A549 (cell line): ENCODE results near the gene LYAR. TPM values are rescaled to one million over a fixed set of nuclear protein-coding genes. Genes with fewer than 3 reads are reported as not detected.

Experiments
- ATAC-seq, 2 experiments: fragments of 200-7000 bp in 1 of 2; fragments of >200 bp in 1 of 2; cut with Nextera tagmentation in 1 of 2; cut with Tn5 transposase in 1 of 2; 3 replicates each; pipeline versions ENCODE4 v1.8.0 to v1.9.1; 2018 to 2020; ENCODE audit warnings: mild to moderate bottlenecking in 1 of 2, moderate library complexity in 1 of 2
- CTCF ChIA-PET: fragments of 300-600 bp; sonication (Branson Sonifier 250); formaldehyde crosslinking; extraction: SDS; loops from one replicate; lab custom pipeline; 2021; ENCODE audit warnings: antibody characterized with exemption, inconsistent platforms; lab: Yijun Ruan, JAX
- POLR2A ChIA-PET: fragments of 350-600 bp; formaldehyde crosslinking; extraction: SDS; loops from one replicate; lab custom pipeline; 2021; ENCODE audit warnings: antibody characterized with exemption, inconsistent platforms; lab: Yijun Ruan, JAX
- DNase-seq, 2 experiments: peaks; one replicate each; pipeline versions ENCODE4 v3.0.0 to v3.0.0-alpha.2; 2011 to 2016; ENCODE audit warnings: low read depth in 1 of 2, low spot score in 1 of 2
- FAIRE-seq: peaks from 2 replicates; lab custom pipeline; 2011; peaks lifted over from hg19 to GRCh38; lab: Jason Lieb, UNC
- H3K27ac ChIP-seq, 2 experiments: fragments of >200 bp; sonication (Bioruptor Twin); formaldehyde crosslinking; 3 replicates each; pipeline ENCODE4 v1.5.1; 2016 to 2017
- H3K4me1 ChIP-seq: fragments of >200 bp; sonication (Bioruptor Twin); formaldehyde crosslinking; 3 replicates; pipeline ENCODE4 v1.6.1; 2016
- H3K4me2 ChIP-seq: fragments of >200 bp; sonication (Bioruptor Twin); formaldehyde crosslinking; 3 replicates; pipeline ENCODE4 v1.6.1; 2016
- H3K4me3 ChIP-seq: fragments of >200 bp; sonication (Bioruptor Twin); formaldehyde crosslinking; 3 replicates; pipeline ENCODE4 v1.5.1; 2016
- H3K9me3 ChIP-seq: fragments of >200 bp; sonication (Bioruptor Twin); formaldehyde crosslinking; 3 replicates; pipeline ENCODE4 v1.6.1; 2016
- BHLHE40 ChIP-seq: IDR thresholded peaks from 2 replicates; pipeline ENCODE4 v1.6.1; 2012; ENCODE audit warnings: low read depth, low read length, inconsistent platforms
- FOSL2 ChIP-seq, 2 experiments: fragments of 450-650 bp in 1 of 2; fragments of >200 bp in 1 of 2; sonication (Bioruptor Twin) in 1 of 2; formaldehyde crosslinking; IDR thresholded peaks; 2 replicates each; pipeline versions ENCODE4 v1.5.0 to v1.6.1; 2016 to 2020; ENCODE audit warnings: mild to moderate bottlenecking in 1 of 2, moderate library complexity in 1 of 2
- GATA3 ChIP-seq: IDR thresholded peaks from 2 replicates; pipeline ENCODE4 v1.6.1; 2012; ENCODE audit warnings: borderline replicate concordance
- HOXA7 ChIP-seq: fragments of 250-450 bp; sonication (Bioruptor Pico); IDR thresholded peaks from 2 replicates; pipeline ENCODE4 v1.5.0; 2020; ENCODE audit warnings: mild to moderate bottlenecking, moderate library complexity
- HOXB13 ChIP-seq: fragments of 250-450 bp; sonication (Bioruptor Pico); IDR thresholded peaks from 2 replicates; pipeline ENCODE4 v1.5.0; 2020; ENCODE audit warnings: low read depth, mild to moderate bottlenecking, moderate library complexity
- HOXB5 ChIP-seq: fragments of 250-450 bp; sonication (Bioruptor Pico); IDR thresholded peaks from 2 replicates; pipeline ENCODE4 v1.5.0; 2020; ENCODE audit warnings: mild to moderate bottlenecking, moderate library complexity
- JUNB ChIP-seq: fragments of >200 bp; sonication (Bioruptor Twin); formaldehyde crosslinking; IDR thresholded peaks from 2 replicates; pipeline ENCODE4 v1.6.1; 2016
- MAFK ChIP-seq: fragments of 450-650 bp; IDR thresholded peaks from 2 replicates; pipeline ENCODE4 v1.6.1; 2014; ENCODE audit not compliant: partially characterized antibody
- MAZ ChIP-seq: fragments of 150-350 bp; IDR thresholded peaks from 2 replicates; pipeline ENCODE4 v1.6.1; 2014; ENCODE audit warnings: antibody characterized with exemption, low read depth, low read length, borderline replicate concordance
- PHF8 ChIP-seq: fragments of 200-600 bp; sonication (generic); IDR thresholded peaks from 2 replicates; pipeline ENCODE4 v1.6.1; 2016; ENCODE audit warnings: low read depth, mild to moderate bottlenecking, antibody characterized with exemption, moderate library complexity, borderline replicate concordance
- POLR2A ChIP-seq: IDR thresholded peaks from 2 replicates; pipeline ENCODE4 v1.6.1; 2012; ENCODE audit warnings: mild to moderate bottlenecking, low read length
- RCOR1 ChIP-seq: fragments of 150-350 bp; IDR thresholded peaks from 2 replicates; pipeline ENCODE4 v1.6.1; 2014; ENCODE audit warnings: antibody characterized with exemption, low read length, low read depth
- RFX5 ChIP-seq: fragments of 450-650 bp; IDR thresholded peaks from 2 replicates; pipeline ENCODE4 v1.7.1; 2014; ENCODE audit warnings: antibody characterized with exemption, mild to moderate bottlenecking, moderate library complexity
- RNF2 ChIP-seq: fragments of 200-600 bp; sonication (generic); IDR thresholded peaks from 2 replicates; pipeline ENCODE4 v1.6.1; 2016; ENCODE audit warnings: low read depth, mild to moderate bottlenecking, antibody characterized with exemption, moderate library complexity, borderline replicate concordance
- SMC3 ChIP-seq: fragments of >200 bp; sonication (Bioruptor Twin); formaldehyde crosslinking; IDR thresholded peaks from 3 replicates; pipeline ENCODE4 v1.6.1; 2018; ENCODE audit warnings: inconsistent platforms
- USF2 ChIP-seq: fragments of 450-650 bp; IDR thresholded peaks from 2 replicates; pipeline ENCODE4 v1.6.1; 2014; ENCODE audit warnings: antibody characterized with exemption
- ZC3H11A ChIP-seq: fragments of 450-650 bp; IDR thresholded peaks from 2 replicates; pipeline ENCODE4 v1.6.1; 2014; ENCODE audit warnings: antibody characterized with exemption, mild to moderate bottlenecking
- ZSCAN20 ChIP-seq: fragments of 250-450 bp; sonication (Bioruptor Pico); IDR thresholded peaks from 2 replicates; pipeline ENCODE4 v1.8.0; 2022; ENCODE audit warnings: mild to moderate bottlenecking, moderate library complexity
- WGBS: methylation state at CpG from one replicate; pipeline ENCODE4 v1.1.6; 2017; ENCODE audit errors: missing lambda C conversion rate; 5-methylcytosine and 5-hydroxymethylcytosine counted together
- polyA plus RNA-seq, 4 experiments: library from polyadenylated mRNA; depleted of rRNA in 3 of 4; stranded (reverse); fragments of >200 nt; fragmentation: RNase III in 1 of 4; extraction: RNeasy Plus Mini Kit Qiagen cat#74134 plus additional on column Dnase treatment in 1 of 4; gene quantifications; 2 replicates in 3 of 4; 3 replicates in 1 of 4; pipeline ENCODE4 v1.2.3, GENCODE V29; 2011 to 2017
- TF ChIP-seq, protein P1 (sequence below): fragments of >200 bp; sonication (Bioruptor Twin); formaldehyde crosslinking; IDR thresholded peaks from 3 replicates; pipeline ENCODE4 v1.6.1; 2016
- TF ChIP-seq, protein P2 (sequence below): IDR thresholded peaks from 2 replicates; pipeline ENCODE4 v1.6.1; 2012; ENCODE audit warnings: low read depth, borderline replicate concordance

Gene LYAR
- polyA plus RNA-seq, 2 of the 4 experiments (the other 2 are of a cell fraction) = 20.5 to 28.1 TPM

GRCh38 chr4:4317496-4318232, 27.7 kb upstream of the LYAR start:
- ATAC-seq = no peak

DNA sequence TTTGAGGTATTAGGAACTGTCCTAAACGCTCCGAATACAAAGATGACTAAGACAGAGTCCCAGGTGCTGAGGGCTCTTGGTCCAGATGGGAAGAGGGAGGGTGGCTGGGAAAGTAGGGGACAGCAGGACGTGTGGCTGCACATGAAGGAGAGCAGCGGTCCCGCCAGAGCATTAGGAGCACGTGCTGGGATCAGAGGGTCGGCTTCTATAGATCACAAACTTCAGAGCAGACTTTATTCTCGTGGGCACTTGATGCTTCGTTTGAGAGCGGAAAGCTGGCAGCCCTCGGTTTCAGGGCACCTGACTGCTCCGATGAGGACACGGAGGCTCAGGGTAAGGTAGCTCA, 26.2 kb upstream of the LYAR start:
- WGBS = 87% methylated on average over 11 of the region's 13 CpGs
- CTCF ChIA-PET = no interaction called here

More at GRCh38 chr4:4317496-4318232, 27.7 kb upstream of the LYAR start:
- WGBS = 93% methylated on average over 21 of the region's 23 CpGs
- H3K4me3 ChIP-seq = no peak overlapping the region
- FAIRE-seq (no peak), DNase-seq (no peak)
- TF ChIP-seq RCOR1 = no peak
- TF ChIP-seq HOXA7 (CRISPR knock-in tag) = no peak
- TF ChIP-seq RFX5 = no peak
- no peak for TF ChIP-seq USF2
- TF ChIP-seq, protein P1, sequence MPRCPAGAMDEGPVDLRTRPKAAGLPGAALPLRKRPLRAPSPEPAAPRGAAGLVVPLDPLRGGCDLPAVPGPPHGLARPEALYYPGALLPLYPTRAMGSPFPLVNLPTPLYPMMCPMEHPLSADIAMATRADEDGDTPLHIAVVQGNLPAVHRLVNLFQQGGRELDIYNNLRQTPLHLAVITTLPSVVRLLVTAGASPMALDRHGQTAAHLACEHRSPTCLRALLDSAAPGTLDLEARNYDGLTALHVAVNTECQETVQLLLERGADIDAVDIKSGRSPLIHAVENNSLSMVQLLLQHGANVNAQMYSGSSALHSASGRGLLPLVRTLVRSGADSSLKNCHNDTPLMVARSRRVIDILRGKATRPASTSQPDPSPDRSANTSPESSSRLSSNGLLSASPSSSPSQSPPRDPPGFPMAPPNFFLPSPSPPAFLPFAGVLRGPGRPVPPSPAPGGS = no peak
- TF ChIP-seq GATA3 = no peak
- no peak for TF ChIP-seq SMC3
- TF ChIP-seq BHLHE40 = no peak
- TF ChIP-seq HOXB5 (CRISPR knock-in tag) = no peak
- TF ChIP-seq PHF8 = no peak
- no peak for TF ChIP-seq FOSL2 (IDR thresholded peaks at IDR 0.05)
- no peak for TF ChIP-seq FOSL2 (CRISPR knock-in tag; IDR thresholded peaks at IDR 0.05)
- no peak for TF ChIP-seq RNF2
- TF ChIP-seq, protein P2, sequence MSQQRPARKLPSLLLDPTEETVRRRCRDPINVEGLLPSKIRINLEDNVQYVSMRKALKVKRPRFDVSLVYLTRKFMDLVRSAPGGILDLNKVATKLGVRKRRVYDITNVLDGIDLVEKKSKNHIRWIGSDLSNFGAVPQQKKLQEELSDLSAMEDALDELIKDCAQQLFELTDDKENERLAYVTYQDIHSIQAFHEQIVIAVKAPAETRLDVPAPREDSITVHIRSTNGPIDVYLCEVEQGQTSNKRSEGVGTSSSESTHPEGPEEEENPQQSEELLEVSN = no peak
- no peak for TF ChIP-seq HOXB13 (CRISPR knock-in tag)
- TF ChIP-seq JUNB = no peak
- H3K27ac ChIP-seq = no peak overlapping the region
- ChIA-PET CTCF (interaction anchor here (0.7 kb wide), 1 partner anchor 21 kb away, joined by 3 read pairs; no protein-coding TSS in a partner anchor), POLR2A (no interaction called here)
- H3K4me1 ChIP-seq = no peaks in the 10 kb centered on the region
- H3K4me2 ChIP-seq = no peak overlapping the region
- no peaks in the 10 kb centered on the region for H3K9me3 ChIP-seq

More for the DNA sequence above, 26.2 kb upstream of the LYAR start:
- ATAC-seq (no peak), FAIRE-seq (no peak), DNase-seq (no peak)
- no peak overlapping the region for H3K4me2 ChIP-seq
- TF ChIP-seq, protein P1 = no peak
- TF ChIP-seq MAFK = no peak
- no peak for TF ChIP-seq ZC3H11A
- no peak for TF ChIP-seq HOXB13 (CRISPR knock-in tag)
- no peak for TF ChIP-seq MAZ
- no peak for TF ChIP-seq ZSCAN20 (CRISPR knock-in tag)
- no peak for TF ChIP-seq POLR2A
- no peak for TF ChIP-seq PHF8
- H3K4me1 ChIP-seq = no peaks in the 10 kb centered on the region
- no peaks in the 10 kb centered on the region for H3K9me3 ChIP-seq
- POLR2A ChIA-PET = no interaction called here
- no peak overlapping the region for H3K4me3 ChIP-seq
- no peak overlapping the region for H3K27ac ChIP-seq
